Panc1 (cell line): ENCODE results near the gene VAPA.

ENCODE experiments used
- CTCF ChIP-seq: fragments of 450-650 bp; IDR thresholded peaks from 2 replicates; pipeline ENCODE4 v1.5.1; 2017; ENCODE audit warnings: mild to moderate bottlenecking
- POLR2AphosphoS5 ChIP-seq: IDR thresholded peaks from 2 replicates; pipeline ENCODE4 v1.6.1; 2012; ENCODE audit warnings: mild to moderate bottlenecking, low read depth, low read length, moderate library complexity
- REST ChIP-seq, 2 experiments: IDR thresholded peaks; 2 replicates each; pipeline ENCODE4 v1.6.1; 2011 to 2012; ENCODE audit warnings: low read depth in 2 of 2, control low read depth in 1 of 2, low read length in 1 of 2, mild to moderate bottlenecking in 1 of 2, moderate library complexity in 1 of 2; ENCODE audit not compliant: insufficient read depth in 1 of 2
- SIN3A ChIP-seq: IDR thresholded peaks from 2 replicates; pipeline ENCODE4 v1.6.1; 2012; ENCODE audit warnings: low read depth, mild to moderate bottlenecking, low read length, moderate library complexity, borderline replicate concordance; ENCODE audit not compliant: insufficient read depth
- TCF7L2 ChIP-seq: IDR thresholded peaks from 2 replicates; pipeline ENCODE4 v1.6.1; 2011; ENCODE audit warnings: mild to moderate bottlenecking, low read depth, low read length, inconsistent platforms

GRCh38 chr18:9910071-9910470, 3.7 kb upstream of the VAPA start:
- TF ChIP-seq CTCF (no peak), REST (IDR thresholded peaks at IDR 0.05; ENCODE audit: insufficient read depth in 1 of 2, low read depth in 2 of 2, low read length in 1 of 2) (no peak), TCF7L2 (no peak), POLR2AphosphoS5 (no peak), SIN3A (no peak)
